GM23338 (cell line): ENCODE data around the gene KCTD8. TPM values are rescaled to one million over a fixed set of nuclear protein-coding genes. Genes with fewer than 3 reads are reported as not detected.
A peak's percentile ranks its signal among the peaks of the same experiment; 100 is the strongest.

Experiments used
- ATAC-seq: fragments of 200-7000 bp; cut with Tn5 transposase; 3 replicates; pipeline ENCODE4 v1.9.1; 2020
- DNase-seq: peaks from one replicate; pipeline ENCODE4 v3.0.0-alpha.2; 2015; ENCODE audit warnings: low spot score
- H2AFZ ChIP-seq: fragments of 200-600 bp; sonication (generic); 2 replicates; pipeline ENCODE4 v1.8.0; 2016; ENCODE audit warnings: antibody characterized with exemption, mild to moderate bottlenecking, moderate library complexity
- H3F3A ChIP-seq: fragments of 200-600 bp; sonication (generic); replicated peaks from 2 replicates; pipeline ENCODE4 v1.8.0; 2017; ENCODE audit warnings: antibody characterized with exemption, mixed run types, low read depth
- H3K27ac ChIP-seq: fragments of 200-600 bp; sonication (generic); 2 replicates; pipeline ENCODE4 v1.6.1; 2016; ENCODE audit warnings: low read depth
- H3K27me3 ChIP-seq: fragments of 200-600 bp; sonication (generic); 2 replicates; pipeline ENCODE4 v1.8.0; 2016; ENCODE audit warnings: mild to moderate bottlenecking, mixed run types, moderate library complexity; ENCODE audit not compliant: insufficient read depth
- H3K36me3 ChIP-seq: fragments of 200-600 bp; sonication (generic); 2 replicates; pipeline ENCODE4 v1.8.0; 2016; ENCODE audit warnings: mild to moderate bottlenecking; ENCODE audit not compliant: insufficient read depth
- H3K4me1 ChIP-seq: fragments of 200-600 bp; sonication (generic); 2 replicates; pipeline ENCODE4 v1.8.0; 2016; ENCODE audit warnings: mild to moderate bottlenecking, moderate library complexity; ENCODE audit not compliant: insufficient read depth
- H3K4me2 ChIP-seq: fragments of 200-600 bp; sonication (generic); 2 replicates; pipeline ENCODE4 v1.7.1; 2017; ENCODE audit warnings: mixed run types
- H3K4me3 ChIP-seq: fragments of 200-600 bp; sonication (generic); 2 replicates; pipeline ENCODE4 v1.6.1; 2016; ENCODE audit warnings: mixed run types
- H3K79me2 ChIP-seq: fragments of 200-600 bp; sonication (generic); replicated peaks from 2 replicates; pipeline ENCODE4 v1.8.0; 2017; ENCODE audit warnings: mild to moderate bottlenecking; ENCODE audit not compliant: insufficient read depth
- H3K9me2 ChIP-seq: fragments of 200-600 bp; sonication (generic); 2 replicates; pipeline ENCODE4 v1.8.0; 2017; ENCODE audit not compliant: insufficient read depth
- H4K20me1 ChIP-seq: fragments of 200-600 bp; sonication (generic); replicated peaks from 2 replicates; pipeline ENCODE4 v1.8.0; 2017; ENCODE audit warnings: mild to moderate bottlenecking; ENCODE audit not compliant: insufficient read depth
- H3K27ac Mint-ChIP-seq: 2 replicates; pipeline ENCODE4 v1.8.0; 2020; ENCODE audit warnings: inconsistent platforms, mild to moderate bottlenecking, moderate library complexity, mixed read lengths
- H3K27me3 Mint-ChIP-seq: 3 replicates; pipeline ENCODE4 v1.8.0; 2022; ENCODE audit warnings: low read depth, mild to moderate bottlenecking, moderate library complexity, mixed read lengths, inconsistent platforms; ENCODE audit not compliant: insufficient read depth, poor library complexity
- H3K36me3 Mint-ChIP-seq: 3 replicates; pipeline ENCODE4 v1.8.0; 2021; ENCODE audit warnings: low read depth, mild to moderate bottlenecking, inconsistent platforms, moderate library complexity, mixed read lengths
- H3K4me1 Mint-ChIP-seq: 3 replicates; pipeline ENCODE4 v1.8.0; 2020; ENCODE audit warnings: mild to moderate bottlenecking, inconsistent platforms, mixed read lengths
- H3K4me3 Mint-ChIP-seq: 3 replicates; pipeline ENCODE4 v1.8.0; 2021; ENCODE audit warnings: moderate library complexity, mild to moderate bottlenecking, inconsistent platforms, mixed read lengths
- H3K9me3 Mint-ChIP-seq: 3 replicates; pipeline ENCODE4 v1.8.0; 2020; ENCODE audit warnings: moderate library complexity, mild to moderate bottlenecking, inconsistent platforms, mixed read lengths
- CREB1 ChIP-seq: fragments of 250-450 bp; sonication (Bioruptor Pico); IDR thresholded peaks from 2 replicates; pipeline ENCODE4 v1.5.0; 2020; ENCODE audit warnings: low read depth, mild to moderate bottlenecking, moderate library complexity
- JUNB ChIP-seq: IDR thresholded peaks from one replicate; pipeline ENCODE4 v1.6.1; 2016; ENCODE audit warnings: antibody characterized with exemption; ENCODE audit not compliant: unreplicated experiment
- POLR2AphosphoS5 ChIP-seq: IDR thresholded peaks from 2 replicates; pipeline ENCODE4 v1.6.1; 2016; ENCODE audit warnings: antibody characterized with exemption, low read depth
- ZNF114 ChIP-seq: fragments of 250-450 bp; sonication (Bioruptor Pico); IDR thresholded peaks from 2 replicates; pipeline ENCODE4 v1.5.0; 2020; ENCODE audit warnings: mild to moderate bottlenecking, moderate library complexity
- ZNF331 ChIP-seq: fragments of 250-450 bp; sonication (Bioruptor Pico); IDR thresholded peaks from 2 replicates; pipeline ENCODE4 v1.5.0; 2020; ENCODE audit warnings: low read depth, mild to moderate bottlenecking, moderate library complexity
- long read RNA-seq: library from polyadenylated mRNA; unstranded; transcript quantifications from one replicate; pipeline ENCODE4 v2.0.0, GENCODE V29; 2020; ENCODE audit not compliant: unreplicated experiment
- polyA plus RNA-seq: library from polyadenylated mRNA; unstranded; fragments of >200 nt; fragmentation: Nextera tagmentation; extraction: Ambion mirVana; gene quantifications from 2 replicates; pipeline ENCODE4 v1.2.1, GENCODE V29; 2016
- total RNA-seq: library from RNA; depleted of rRNA; stranded (reverse); fragments of >200 nt; shearing (Covaris generic); gene quantifications from 2 replicates; pipeline ENCODE4 v1.2.3, GENCODE V29; 2014; rRNA removed
- TF ChIP-seq, protein P1 (sequence below), 2 experiments: fragments of 200-600 bp in 1 of 2; sonication (generic) in 1 of 2; conservative IDR thresholded peaks; 2 replicates each; pipeline versions ENCODE4 v1.5.1 to v1.6.1; 2016 to 2017; ENCODE audit warnings: antibody characterized with exemption in 2 of 2, low read depth in 2 of 2, mild to moderate bottlenecking in 2 of 2, moderate library complexity in 1 of 2
- TF ChIP-seq, protein P2 (sequence below): IDR thresholded peaks from one replicate; pipeline ENCODE4 v1.6.1; 2018; ENCODE audit warnings: antibody characterized with exemption; ENCODE audit not compliant: unreplicated experiment
- TF ChIP-seq, protein P3 (sequence below): IDR thresholded peaks from 2 replicates; pipeline ENCODE4 v1.6.1; 2016; ENCODE audit warnings: antibody characterized with exemption

KCTD8 gene
- total RNA-seq (5.0 and 6.1 TPM in 2 replicates), polyA plus RNA-seq (2.7 and 2.8 TPM in 2 replicates)
- long read RNA-seq, partial matches to known transcripts, result 0 of 3 reads
- long read RNA-seq, other reads (novel, unspliced or antisense), result 2 of 3 reads

DNA sequence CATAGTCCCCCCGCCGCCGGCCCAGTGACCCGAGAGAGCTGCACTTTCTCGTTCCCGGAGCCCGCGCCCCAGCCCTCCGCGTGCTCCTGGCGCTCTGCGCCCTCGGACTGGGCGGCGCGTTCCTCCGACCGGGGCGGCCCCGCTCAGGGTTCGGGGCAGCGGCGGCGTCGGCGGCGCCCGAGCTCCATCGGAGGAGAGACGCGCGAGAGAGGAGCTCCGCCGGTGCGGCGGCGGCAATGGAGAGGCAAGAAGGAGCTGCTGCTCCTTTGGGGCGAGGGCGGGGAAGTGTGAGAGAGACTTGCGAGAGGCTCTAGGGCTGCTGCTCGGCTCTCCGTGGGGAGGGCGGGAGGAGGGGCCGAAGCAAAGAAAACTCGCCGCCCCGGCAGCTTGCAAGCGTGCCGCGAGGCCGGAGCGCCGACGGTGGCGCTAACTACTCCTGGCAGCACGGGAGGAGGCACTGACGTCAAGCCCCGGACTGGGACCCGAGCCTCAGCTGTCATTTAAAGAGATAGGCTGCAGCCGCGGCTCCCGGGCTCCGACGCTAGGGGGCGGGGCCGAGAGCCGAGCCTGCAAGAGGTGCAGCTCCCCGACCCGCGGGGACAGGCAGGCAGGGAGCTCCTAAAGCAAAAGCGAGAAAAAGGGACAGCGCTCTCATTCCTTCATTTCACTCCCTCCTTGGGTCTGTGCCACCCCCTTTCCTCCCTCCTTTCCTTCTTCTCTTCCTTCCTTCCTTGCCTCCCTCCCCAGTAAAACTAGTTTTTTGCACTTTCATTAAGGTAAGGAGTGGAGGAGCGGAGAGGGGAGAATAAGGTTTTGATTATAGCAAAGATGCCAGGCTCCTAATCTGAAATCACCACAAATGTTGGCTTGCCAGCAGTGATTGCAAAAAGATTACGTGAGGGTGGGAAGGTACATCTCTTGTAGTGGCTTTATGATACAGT lies at the start of gene KCTD8:
TSS of gene KCTD8 (minus strand) at position 289 of the 941 bp plus-strand sequence.
- H3K36me3 ChIP-seq, result no peaks in the 10 kb centered on the region
- Mint-ChIP-seq H3K36me3 (no peaks in the 10 kb centered on the region; the same call in 2 of the 3 replicates), H3K9me3 (no peaks in the 10 kb centered on the region), H3K27me3 (peaks cover 5% of the 10 kb centered on the region), H3K4me3 (peak within 1 kb of the TSS; percentile 90), H3K27ac (no peak within 1 kb of the TSS; the same call in 1 of the 2 replicates), H3K4me1 (peaks cover 21% of the 10 kb centered on the region)
- peaks cover 17% of the 10 kb centered on the region for H3K79me2 ChIP-seq
- peak within 1 kb of the TSS; percentile 84 for H3K4me2 ChIP-seq
- DNase-seq (peak; percentile 97), ATAC-seq (peak; percentile 78)
- no peak within 1 kb of the TSS for H3K27ac ChIP-seq
- peaks cover 46% of the 10 kb centered on the region for H3K27me3 ChIP-seq
- H3K4me3 ChIP-seq, result peak within 1 kb of the TSS; percentile 64
- no peaks in the 10 kb centered on the region for H4K20me1 ChIP-seq
- no peaks in the 10 kb centered on the region for H3K9me2 ChIP-seq
- peak within 1 kb of the TSS; percentile 97 for H2AFZ ChIP-seq
- TF ChIP-seq JUNB (no peak), ZNF331 (no peak), CREB1 (CRISPR knock-in tag) (peak; percentile 89), ZNF114 (no peak), POLR2AphosphoS5 (peak; percentile 74)
- TF ChIP-seq, protein P1, sequence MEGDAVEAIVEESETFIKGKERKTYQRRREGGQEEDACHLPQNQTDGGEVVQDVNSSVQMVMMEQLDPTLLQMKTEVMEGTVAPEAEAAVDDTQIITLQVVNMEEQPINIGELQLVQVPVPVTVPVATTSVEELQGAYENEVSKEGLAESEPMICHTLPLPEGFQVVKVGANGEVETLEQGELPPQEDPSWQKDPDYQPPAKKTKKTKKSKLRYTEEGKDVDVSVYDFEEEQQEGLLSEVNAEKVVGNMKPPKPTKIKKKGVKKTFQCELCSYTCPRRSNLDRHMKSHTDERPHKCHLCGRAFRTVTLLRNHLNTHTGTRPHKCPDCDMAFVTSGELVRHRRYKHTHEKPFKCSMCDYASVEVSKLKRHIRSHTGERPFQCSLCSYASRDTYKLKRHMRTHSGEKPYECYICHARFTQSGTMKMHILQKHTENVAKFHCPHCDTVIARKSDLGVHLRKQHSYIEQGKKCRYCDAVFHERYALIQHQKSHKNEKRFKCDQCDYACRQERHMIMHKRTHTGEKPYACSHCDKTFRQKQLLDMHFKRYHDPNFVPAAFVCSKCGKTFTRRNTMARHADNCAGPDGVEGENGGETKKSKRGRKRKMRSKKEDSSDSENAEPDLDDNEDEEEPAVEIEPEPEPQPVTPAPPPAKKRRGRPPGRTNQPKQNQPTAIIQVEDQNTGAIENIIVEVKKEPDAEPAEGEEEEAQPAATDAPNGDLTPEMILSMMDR (conservative IDR thresholded peaks at IDR 0.05; ENCODE audit: low read depth in 2 of 2), result peak; percentile 68 to 73
- TF ChIP-seq, protein P2, sequence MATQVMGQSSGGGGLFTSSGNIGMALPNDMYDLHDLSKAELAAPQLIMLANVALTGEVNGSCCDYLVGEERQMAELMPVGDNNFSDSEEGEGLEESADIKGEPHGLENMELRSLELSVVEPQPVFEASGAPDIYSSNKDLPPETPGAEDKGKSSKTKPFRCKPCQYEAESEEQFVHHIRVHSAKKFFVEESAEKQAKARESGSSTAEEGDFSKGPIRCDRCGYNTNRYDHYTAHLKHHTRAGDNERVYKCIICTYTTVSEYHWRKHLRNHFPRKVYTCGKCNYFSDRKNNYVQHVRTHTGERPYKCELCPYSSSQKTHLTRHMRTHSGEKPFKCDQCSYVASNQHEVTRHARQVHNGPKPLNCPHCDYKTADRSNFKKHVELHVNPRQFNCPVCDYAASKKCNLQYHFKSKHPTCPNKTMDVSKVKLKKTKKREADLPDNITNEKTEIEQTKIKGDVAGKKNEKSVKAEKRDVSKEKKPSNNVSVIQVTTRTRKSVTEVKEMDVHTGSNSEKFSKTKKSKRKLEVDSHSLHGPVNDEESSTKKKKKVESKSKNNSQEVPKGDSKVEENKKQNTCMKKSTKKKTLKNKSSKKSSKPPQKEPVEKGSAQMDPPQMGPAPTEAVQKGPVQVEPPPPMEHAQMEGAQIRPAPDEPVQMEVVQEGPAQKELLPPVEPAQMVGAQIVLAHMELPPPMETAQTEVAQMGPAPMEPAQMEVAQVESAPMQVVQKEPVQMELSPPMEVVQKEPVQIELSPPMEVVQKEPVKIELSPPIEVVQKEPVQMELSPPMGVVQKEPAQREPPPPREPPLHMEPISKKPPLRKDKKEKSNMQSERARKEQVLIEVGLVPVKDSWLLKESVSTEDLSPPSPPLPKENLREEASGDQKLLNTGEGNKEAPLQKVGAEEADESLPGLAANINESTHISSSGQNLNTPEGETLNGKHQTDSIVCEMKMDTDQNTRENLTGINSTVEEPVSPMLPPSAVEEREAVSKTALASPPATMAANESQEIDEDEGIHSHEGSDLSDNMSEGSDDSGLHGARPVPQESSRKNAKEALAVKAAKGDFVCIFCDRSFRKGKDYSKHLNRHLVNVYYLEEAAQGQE, result no peak
- TF ChIP-seq, protein P3, sequence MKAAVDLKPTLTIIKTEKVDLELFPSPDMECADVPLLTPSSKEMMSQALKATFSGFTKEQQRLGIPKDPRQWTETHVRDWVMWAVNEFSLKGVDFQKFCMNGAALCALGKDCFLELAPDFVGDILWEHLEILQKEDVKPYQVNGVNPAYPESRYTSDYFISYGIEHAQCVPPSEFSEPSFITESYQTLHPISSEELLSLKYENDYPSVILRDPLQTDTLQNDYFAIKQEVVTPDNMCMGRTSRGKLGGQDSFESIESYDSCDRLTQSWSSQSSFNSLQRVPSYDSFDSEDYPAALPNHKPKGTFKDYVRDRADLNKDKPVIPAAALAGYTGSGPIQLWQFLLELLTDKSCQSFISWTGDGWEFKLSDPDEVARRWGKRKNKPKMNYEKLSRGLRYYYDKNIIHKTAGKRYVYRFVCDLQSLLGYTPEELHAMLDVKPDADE, result no peak
- peaks cover 17% of the 10 kb centered on the region for H3K4me1 ChIP-seq
- H3F3A ChIP-seq, result no peaks in the 10 kb centered on the region
